HG03575 (cell line): Measurements from ENCODE around the gene HCFC1R1.

Source experiments
- ATAC-seq: cut with Tn5 transposase; IDR thresholded peaks from one replicate; pipeline ENCODE4 v1.9.1; 2021; ENCODE audit not compliant: unreplicated experiment, insufficient number of reproducible peaks, low FRiP score; ENCODE audit errors: extremely low read depth

The HCFC1R1 gene

DNA sequence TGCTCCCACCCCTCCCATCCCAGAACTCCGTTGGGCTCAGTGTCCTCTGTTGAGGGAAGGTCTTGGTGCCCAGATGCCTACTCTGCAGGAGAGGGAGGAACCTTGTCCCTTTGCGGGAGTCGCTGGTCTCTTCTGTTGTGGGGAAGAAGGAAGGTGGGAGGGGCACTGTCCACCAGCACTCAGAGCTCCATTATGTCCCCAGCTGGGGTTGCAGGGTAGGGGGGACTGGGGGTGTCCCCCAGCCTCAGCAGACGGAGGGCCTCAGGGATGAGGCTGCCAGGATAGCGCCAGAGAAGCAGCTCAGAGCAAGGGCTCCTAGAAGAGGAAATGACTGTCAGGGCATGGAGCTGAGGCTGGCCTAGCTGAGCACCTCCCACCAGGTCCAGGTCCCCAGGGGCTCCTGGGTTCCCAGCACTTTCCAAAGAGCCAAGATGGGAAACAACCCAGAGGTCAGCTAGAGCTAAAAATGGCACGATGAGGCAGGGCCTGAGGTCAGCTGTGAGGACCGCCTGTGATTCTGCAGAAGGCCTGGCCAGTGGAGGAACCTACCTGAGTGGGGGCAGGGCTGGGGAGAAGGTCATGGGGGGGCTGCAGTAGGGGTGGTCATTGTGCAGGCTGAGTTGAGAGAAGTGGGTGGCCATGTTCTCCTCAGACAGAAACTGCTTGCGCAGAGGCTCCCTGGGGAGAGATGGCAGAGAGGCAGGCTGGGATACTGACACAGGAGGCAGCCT, 893 bp downstream of the HCFC1R1 start:
- ATAC-seq: no peak

- ATAC-seq: no peak
Observed at GRCh38 chr16:3022208-3022683, 1.5 kb downstream of the HCFC1R1 start.

DNA sequence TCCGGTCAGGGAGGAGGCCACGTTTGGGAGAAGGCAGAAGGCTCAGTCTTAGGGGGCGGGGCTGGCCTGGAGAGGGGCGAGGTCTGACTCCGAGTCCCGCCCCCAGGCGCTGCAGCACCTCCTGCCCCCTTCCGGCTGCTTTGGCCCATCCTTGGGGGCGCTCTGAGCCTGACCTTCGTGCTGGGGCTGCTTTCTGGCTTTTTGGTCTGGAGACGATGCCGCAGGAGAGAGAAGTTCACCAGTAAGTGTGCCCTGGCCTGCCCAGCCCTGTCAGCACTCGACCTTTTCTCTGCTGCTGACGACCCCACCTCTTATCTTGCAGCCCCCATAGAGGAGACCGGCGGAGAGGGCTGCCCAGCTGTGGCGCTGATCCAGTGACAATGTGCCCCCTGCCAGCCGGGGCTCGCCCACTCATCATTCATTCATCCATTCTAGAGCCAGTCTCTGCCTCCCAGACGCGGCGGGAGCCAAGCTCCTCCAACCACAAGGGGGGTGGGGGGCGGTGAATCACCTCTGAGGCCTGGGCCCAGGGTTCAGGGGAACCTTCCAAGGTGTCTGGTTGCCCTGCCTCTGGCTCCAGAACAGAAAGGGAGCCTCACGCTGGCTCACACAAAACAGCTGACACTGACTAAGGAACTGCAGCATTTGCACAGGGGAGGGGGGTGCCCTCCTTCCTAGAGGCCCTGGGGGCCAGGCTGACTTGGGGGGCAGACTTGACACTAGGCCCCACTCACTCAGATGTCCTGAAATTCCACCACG, 2.1 kb downstream of the HCFC1R1 start:
- no peak for ATAC-seq

DNA sequence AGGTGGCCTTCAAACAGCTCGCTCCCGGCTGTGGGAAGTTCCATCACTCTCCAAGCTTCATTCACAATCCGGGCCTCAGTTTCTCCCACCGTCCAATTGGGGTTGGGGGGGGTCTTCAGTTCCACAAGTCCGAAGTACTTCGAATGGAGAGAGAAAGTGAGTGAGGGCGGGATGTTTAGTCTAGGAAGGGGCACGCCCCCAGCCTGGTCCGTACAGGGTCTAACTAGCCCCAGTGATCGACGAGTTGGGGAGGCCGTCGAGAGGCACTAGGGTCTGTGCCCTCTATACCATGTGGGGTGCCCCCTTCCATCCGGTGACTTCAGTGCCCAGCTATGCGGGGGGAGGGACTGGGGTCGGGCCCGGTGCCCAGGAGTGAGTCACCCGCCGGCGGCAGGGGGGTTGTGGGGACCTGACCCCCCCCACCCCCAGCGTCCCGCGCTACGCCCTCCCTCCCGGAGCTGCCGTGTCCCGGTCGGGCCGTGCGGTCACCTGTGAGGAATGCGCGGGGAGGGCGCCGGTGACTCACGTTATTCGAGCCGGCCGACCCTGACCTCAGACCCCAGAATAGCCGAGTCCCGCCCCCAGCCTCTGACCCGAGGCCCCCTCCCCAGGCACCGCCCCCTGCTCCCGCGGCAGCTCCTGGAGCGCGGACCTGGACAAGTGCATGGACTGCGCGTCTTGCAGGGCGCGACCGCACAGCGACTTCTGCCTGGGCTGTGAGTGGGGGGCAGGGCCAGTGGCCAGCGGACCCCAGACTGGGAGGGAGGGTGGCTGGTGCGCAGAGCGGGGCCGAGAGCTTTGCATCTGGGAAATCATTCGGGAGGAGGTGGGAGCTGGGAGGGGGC, 2.9 kb downstream of the HCFC1R1 start:
- no peak for ATAC-seq

- ATAC-seq: no peak
Observed at GRCh38 chr16:3020247-3020603, 3.5 kb downstream of the HCFC1R1 start, which contains the start of gene TNFRSF12A. TSS of gene TNFRSF12A (plus strand) at chr16:3020368. CDS start at chr16:3020398, 30 bp downstream.

DNA sequence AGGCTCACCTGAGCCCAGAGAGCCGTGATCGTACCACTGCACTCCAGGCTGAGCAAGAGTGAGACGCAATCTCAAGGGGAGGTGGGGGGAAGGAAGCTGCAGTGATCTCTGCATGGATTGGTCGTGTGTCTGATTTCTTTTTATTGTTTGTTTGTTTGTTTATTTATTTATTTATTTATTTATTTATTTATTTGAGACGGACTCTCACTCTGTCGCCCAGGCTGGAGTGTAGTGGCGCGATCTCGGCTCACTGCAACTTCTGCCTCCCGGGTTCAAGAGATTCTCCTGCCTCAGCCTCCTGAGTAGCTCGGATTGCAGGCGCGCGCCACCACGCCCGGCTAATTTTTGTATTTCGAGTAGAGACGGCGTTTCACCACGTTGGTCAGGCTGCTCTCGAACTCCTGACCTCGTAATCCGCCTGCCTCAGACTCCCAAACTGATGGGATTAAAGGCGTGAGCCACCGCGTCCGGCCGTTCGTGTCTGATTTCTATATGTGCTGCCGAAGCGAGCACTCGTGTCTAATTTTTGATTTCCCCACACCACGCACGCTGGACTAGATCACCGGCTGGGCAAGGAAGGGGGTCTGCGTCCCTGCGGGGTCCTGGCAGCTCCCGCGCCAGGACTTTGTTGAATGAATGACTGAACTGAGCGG, 4.0 kb downstream of the HCFC1R1 start:
- ATAC-seq: no peak

DNA sequence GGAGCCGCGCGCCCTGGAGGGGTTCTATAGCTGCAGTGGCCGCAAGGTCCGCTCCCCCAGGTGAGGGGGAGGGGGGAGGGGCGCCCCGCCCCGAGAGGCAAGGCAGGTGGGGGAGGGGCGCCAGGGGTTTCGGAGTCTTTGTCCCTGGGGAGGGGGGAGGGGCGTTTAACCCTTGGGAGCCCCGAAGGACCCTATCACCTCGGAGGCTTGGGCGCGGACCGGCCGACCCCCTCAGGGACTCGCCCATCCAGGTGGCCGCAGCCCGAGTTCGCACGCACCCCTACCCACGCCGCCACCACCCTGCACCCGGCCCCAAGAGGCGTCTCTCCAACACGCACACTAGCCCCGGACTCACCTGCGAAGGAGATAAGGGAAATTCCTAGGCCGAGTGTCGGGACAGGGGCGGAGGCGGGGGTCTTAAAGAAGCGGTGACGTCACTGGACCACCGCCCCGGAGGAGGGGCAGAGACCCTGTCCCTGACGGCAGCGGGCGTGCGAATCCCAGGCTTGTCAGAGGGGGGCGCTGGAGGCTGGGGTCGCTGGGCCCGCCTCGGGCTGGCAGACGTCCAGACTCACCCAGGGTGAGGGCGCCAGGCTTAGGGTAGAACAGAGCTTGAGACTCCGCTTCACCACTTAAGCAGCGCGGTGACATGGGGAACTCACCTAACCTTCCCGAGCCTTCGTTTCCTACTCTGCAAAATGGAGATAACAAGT, 5.8 kb downstream of the HCFC1R1 start, which contains the start of gene CLDN6:
CLDN6 (minus strand) TSS at position 390 of the 713 bp plus-strand sequence. CDS start 2,162 bp downstream, outside the sequence.
- ATAC-seq: no peak

GRCh38 chr16:3017344-3017743, 6.4 kb downstream of the HCFC1R1 start:
- no peak for ATAC-seq

- ATAC-seq: no peak
Observed at GRCh38 chr16:3015865-3016521, 7.7 kb downstream of the HCFC1R1 start.

- no peak for ATAC-seq
Observed at GRCh38 chr16:3014971-3015370, 8.8 kb downstream of the HCFC1R1 start.

DNA sequence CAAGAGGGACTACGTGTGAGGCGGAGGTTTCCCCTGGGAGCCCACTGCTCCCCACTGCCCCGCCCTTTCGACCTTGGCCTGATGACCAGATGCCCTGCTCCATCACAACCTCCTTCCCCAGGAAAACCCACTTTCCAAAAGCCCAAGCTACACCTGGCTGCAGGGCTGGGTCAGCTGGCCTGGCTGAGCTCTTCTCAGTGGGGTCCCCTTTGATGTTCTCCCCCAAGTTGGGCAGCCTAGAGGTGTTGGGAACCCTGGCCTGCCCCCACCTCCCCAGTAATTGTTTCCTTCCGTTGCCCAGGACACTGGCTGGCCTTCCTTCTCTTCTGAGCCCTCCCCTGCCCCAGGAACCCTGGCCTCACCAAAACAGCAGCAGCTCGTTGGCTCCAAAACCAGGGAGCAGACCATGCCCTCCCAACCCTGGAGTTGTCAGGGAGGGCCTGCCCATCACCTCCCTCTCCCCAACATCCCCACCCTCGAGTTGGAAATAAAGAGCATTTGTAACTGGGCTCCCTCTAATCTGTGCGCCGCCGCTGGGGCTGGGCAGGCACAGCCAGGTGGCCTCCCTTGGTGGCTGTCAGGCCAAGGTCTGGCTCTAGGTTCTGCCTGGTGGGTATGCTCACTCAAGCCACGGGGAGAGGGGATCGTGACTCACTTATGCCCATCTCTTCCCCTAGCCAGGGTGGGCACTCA, 9.6 kb downstream of the HCFC1R1 start:
- no peak for ATAC-seq

GRCh38 chr16:3013491-3013951, 10.2 kb downstream of the HCFC1R1 start:
- ATAC-seq: no peak

DNA sequence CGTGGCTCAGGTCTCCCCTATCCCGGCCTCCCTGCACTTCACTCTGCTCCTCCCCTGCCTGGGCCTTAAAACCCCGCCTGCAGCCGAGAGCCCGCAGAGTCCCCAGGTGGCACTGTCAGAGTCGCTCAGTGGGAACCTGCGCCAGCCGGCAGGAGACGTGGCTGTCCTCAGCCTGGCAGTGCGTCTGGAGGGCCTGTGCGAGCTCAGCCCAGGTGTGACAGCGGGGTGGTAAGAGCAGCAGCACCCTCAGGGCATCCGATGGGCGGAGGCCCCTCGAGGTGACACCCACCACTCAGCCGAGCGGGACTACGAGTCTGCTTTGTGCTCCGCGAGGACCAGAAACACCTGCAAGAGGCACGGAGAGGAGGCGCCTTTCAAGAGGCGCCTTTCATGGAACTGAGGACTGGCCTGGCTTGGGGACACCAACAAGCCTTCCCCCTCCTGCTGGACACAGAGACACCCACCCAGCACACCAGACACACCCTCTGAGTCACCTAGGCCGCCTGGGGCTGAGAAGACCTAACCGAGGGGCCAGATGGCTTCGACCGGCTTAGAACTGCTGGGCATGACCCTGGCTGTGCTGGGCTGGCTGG, 10.8 kb downstream of the HCFC1R1 start, which contains the start of gene CLDN9:
CLDN9 (plus strand) TSS at position 96 of the 593 bp plus-strand sequence; CDS start at position 536, 440 bp downstream.
- no peak for ATAC-seq

GRCh38 chr16:3012246-3012645, 11.5 kb downstream of the HCFC1R1 start:
- ATAC-seq: no peak

- ATAC-seq: no peak
Observed at GRCh38 chr16:3010510-3010909, 13.2 kb downstream of the HCFC1R1 start.

GRCh38 chr16:3009568-3010390, 14.0 kb downstream of the HCFC1R1 start:
- ATAC-seq: no peak
